Fibroblast of villous mesenchyme (primary cell): Measurements from ENCODE around the gene EZH2. TPM values are rescaled to one million over a fixed set of nuclear protein-coding genes. Genes with fewer than 3 reads are reported as not detected.

Experiments
- DNase-seq: peaks from one replicate; pipeline ENCODE4 v3.0.0-alpha.2; 2010; ENCODE audit warnings: low read depth
- H3K4me3 ChIP-seq: 2 replicates; pipeline ENCODE4 v1.5.1; 2011; ENCODE audit warnings: low read depth, mild to moderate bottlenecking, low read length
- CTCF ChIP-seq: IDR thresholded peaks from 2 replicates; pipeline ENCODE4 v1.5.1; 2012; ENCODE audit warnings: low read depth, mild to moderate bottlenecking, low read length; ENCODE audit not compliant: insufficient read depth
- total RNA-seq: library from RNA; depleted of rRNA; stranded (reverse); fragments of >200 nt; gene quantifications from 2 replicates; pipeline ENCODE4 v1.2.3, GENCODE V29; 2012

Gene EZH2
- total RNA-seq, 1 donor = 12.1 TPM

DNA sequence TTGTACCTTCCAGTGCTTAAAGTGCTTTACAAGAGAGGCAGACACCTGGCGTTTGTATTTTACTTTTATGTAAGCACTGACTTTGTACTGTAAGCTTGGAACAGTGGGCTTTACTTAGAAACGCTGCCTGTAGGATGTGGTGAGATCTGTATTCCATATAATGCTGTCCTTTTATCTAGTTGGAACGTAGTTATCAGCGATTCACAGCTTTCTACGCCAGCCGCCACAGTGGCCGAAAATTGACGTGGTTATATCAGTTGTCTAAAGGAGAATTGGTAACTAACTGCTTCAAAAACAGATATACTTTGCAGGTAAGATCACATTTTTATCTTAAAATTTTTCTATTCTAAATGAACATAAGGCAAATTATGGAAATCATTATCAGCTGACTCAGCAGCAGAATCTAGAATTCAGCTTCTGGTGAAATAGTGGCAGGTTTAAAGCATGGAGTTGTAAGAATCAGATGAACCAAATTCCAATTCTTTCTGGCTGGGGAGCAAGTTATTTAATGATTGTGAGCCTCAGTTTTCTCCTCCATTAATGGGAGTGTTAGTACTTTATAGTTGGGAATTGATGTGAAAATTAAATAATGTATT, 93.9 kb downstream of the EZH2 start:
- no peak for DNase-seq
- TF ChIP-seq CTCF = no peak
- H3K4me3 ChIP-seq = no peak overlapping the region

DNA sequence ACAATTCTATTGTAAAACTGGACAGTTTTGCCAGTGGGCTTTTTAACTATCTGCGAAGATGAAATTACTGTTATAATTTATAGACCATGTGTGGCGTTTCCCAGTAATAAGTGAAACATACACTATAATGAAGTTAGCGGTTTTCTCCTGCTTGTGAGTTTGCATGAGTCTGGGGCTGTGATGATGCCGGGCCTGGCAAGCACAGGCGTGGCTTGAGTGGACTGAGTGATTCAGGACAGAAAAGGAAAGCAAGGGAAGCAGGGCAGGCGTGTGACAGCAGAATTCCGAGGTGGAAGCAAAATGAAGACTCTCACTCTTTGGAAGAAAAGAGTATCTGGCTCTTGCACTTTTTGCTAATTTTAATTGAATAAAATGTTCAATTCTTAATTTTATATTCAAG, 94.9 kb downstream of the EZH2 start:
- DNase-seq = no peak
- no peak overlapping the region for H3K4me3 ChIP-seq
- TF ChIP-seq CTCF = no peak

- TF ChIP-seq CTCF = no peak
- DNase-seq = no peak
- H3K4me3 ChIP-seq = no peak overlapping the region
Measured at GRCh38 chr7:148787571-148788295, 96.4 kb downstream of the EZH2 start.

GRCh38 chr7:148783801-148784527, 100.1 kb downstream of the EZH2 start:
- no peak for DNase-seq
- no peak overlapping the region for H3K4me3 ChIP-seq
- no peak for TF ChIP-seq CTCF

GRCh38 chr7:148782757-148783456, 101.2 kb downstream of the EZH2 start:
- TF ChIP-seq CTCF = no peak
- no peak for DNase-seq
- no peak overlapping the region for H3K4me3 ChIP-seq

GRCh38 chr7:148774471-148774870, 109.6 kb downstream of the EZH2 start:
- DNase-seq = no peak
- no peak for TF ChIP-seq CTCF
- H3K4me3 ChIP-seq = no peak overlapping the region
